ENCODE results near the gene DPPA2.

GRCh38 chr3:109325109-109325508, 8.8 kb upstream of the DPPA2 start:
- no peak for TF ChIP-seq EP300 (IDR thresholded peaks at IDR 0.05)
- TF ChIP-seq CTCF (IDR thresholded peaks at IDR 0.05), result no peak
- no peak for TF ChIP-seq POLR2A (IDR thresholded peaks at IDR 0.05)
